ENCODE data around the gene ZBED3.

DNA sequence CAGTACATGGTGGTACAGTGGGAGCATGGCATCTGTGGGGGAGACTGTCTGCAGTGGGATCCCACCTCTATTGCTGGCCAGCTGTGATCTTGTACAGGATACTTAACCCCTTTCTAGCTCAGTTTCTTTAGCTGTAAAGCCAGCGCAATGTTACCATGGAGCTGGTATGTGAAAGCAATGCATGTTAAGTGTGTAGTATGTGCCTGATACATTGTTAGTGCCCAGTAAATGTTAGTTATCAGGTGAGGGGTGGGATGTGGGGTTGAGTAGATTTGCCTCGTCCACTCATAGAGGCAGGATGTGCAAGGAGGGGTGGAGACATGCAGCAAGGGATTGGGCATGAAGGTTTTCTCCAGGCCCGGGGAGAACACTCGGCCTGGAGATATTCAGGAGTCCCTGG lies 12.3 kb downstream of the ZBED3 start:
- TF ChIP-seq POLR2A (IDR thresholded peaks at IDR 0.05) = no peak
- TF ChIP-seq, protein P1, sequence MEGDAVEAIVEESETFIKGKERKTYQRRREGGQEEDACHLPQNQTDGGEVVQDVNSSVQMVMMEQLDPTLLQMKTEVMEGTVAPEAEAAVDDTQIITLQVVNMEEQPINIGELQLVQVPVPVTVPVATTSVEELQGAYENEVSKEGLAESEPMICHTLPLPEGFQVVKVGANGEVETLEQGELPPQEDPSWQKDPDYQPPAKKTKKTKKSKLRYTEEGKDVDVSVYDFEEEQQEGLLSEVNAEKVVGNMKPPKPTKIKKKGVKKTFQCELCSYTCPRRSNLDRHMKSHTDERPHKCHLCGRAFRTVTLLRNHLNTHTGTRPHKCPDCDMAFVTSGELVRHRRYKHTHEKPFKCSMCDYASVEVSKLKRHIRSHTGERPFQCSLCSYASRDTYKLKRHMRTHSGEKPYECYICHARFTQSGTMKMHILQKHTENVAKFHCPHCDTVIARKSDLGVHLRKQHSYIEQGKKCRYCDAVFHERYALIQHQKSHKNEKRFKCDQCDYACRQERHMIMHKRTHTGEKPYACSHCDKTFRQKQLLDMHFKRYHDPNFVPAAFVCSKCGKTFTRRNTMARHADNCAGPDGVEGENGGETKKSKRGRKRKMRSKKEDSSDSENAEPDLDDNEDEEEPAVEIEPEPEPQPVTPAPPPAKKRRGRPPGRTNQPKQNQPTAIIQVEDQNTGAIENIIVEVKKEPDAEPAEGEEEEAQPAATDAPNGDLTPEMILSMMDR (IDR thresholded peaks at IDR 0.05) = no peak

Measured in tibial nerve (tissue), 3 donors.